GM23248 (cell line): ENCODE results near the gene NECTIN4. TPM values are rescaled to one million over a fixed set of nuclear protein-coding genes. Genes with fewer than 3 reads are reported as not detected.

Experiments used
- DNase-seq: peaks from one replicate; pipeline ENCODE4 v3.0.0-alpha.2; 2015
- H2AFZ ChIP-seq: fragments of 200-600 bp; sonication (generic); 2 replicates; pipeline ENCODE4 v1.6.1; 2016; ENCODE audit warnings: antibody characterized with exemption
- H3F3A ChIP-seq: fragments of 200-600 bp; sonication (generic); 2 replicates; pipeline ENCODE4 v1.6.1; 2016; ENCODE audit warnings: mild to moderate bottlenecking, antibody characterized with exemption, mixed run types; ENCODE audit not compliant: insufficient read depth
- H3K27ac ChIP-seq: fragments of 200-600 bp; sonication (generic); 2 replicates; pipeline ENCODE4 v1.5.1; 2016; ENCODE audit warnings: mild to moderate bottlenecking
- H3K27me3 ChIP-seq: fragments of 200-600 bp; sonication (generic); replicated peaks from 2 replicates; pipeline ENCODE4 v1.6.1; 2016; ENCODE audit warnings: mild to moderate bottlenecking; ENCODE audit not compliant: insufficient read depth
- H3K36me3 ChIP-seq: fragments of 200-600 bp; sonication (generic); 2 replicates; pipeline ENCODE4 v1.6.1; 2016; ENCODE audit warnings: low read depth, mild to moderate bottlenecking
- H3K4me1 ChIP-seq: fragments of 200-600 bp; sonication (generic); 2 replicates; pipeline ENCODE4 v1.6.1; 2016; ENCODE audit warnings: mild to moderate bottlenecking; ENCODE audit not compliant: insufficient read depth
- H3K4me2 ChIP-seq: fragments of 200-600 bp; sonication (generic); one replicate; pipeline ENCODE4 v1.6.1; 2016; ENCODE audit warnings: mild to moderate bottlenecking; ENCODE audit not compliant: unreplicated experiment
- H3K4me3 ChIP-seq: fragments of 200-600 bp; sonication (generic); 2 replicates; pipeline ENCODE4 v1.5.1; 2016; ENCODE audit warnings: mild to moderate bottlenecking
- H3K79me2 ChIP-seq: fragments of 200-600 bp; sonication (generic); 2 replicates; pipeline ENCODE4 v1.6.1; 2016; ENCODE audit warnings: mild to moderate bottlenecking; ENCODE audit not compliant: insufficient read depth
- H3K9ac ChIP-seq: fragments of 200-600 bp; sonication (generic); 2 replicates; pipeline ENCODE4 v1.6.1; 2016; ENCODE audit warnings: mild to moderate bottlenecking
- H3K9me2 ChIP-seq: fragments of 200-600 bp; sonication (generic); 2 replicates; pipeline ENCODE4 v1.6.1; 2016; ENCODE audit warnings: mixed run types, mild to moderate bottlenecking, moderate library complexity; ENCODE audit not compliant: insufficient read depth
- H3K9me3 ChIP-seq: fragments of 200-600 bp; sonication (generic); one replicate; pipeline ENCODE4 v1.6.1; 2017; ENCODE audit warnings: low read depth
- H4K20me1 ChIP-seq: fragments of 200-600 bp; sonication (generic); 2 replicates; pipeline ENCODE4 v1.6.0; 2016; ENCODE audit not compliant: insufficient read depth
- EZH2 ChIP-seq: fragments of 200-600 bp; sonication (generic); IDR thresholded peaks from 2 replicates; pipeline ENCODE4 v1.6.1; 2018; ENCODE audit warnings: antibody characterized with exemption, mild to moderate bottlenecking; ENCODE audit not compliant: insufficient read depth, poor library complexity, severe bottlenecking
- EZH2phosphoT487 ChIP-seq: fragments of 200-600 bp; sonication (generic); IDR thresholded peaks from 2 replicates; pipeline ENCODE4 v1.6.1; 2018; ENCODE audit warnings: antibody characterized with exemption, moderate library complexity, mild to moderate bottlenecking, low read depth; ENCODE audit not compliant: insufficient read depth
- WGBS, 2 experiments: methylation state at CpG; one replicate each; pipeline ENCODE4 v1.1.6; 2015 to 2017; ENCODE audit warnings: low lambda C conversion rate in 2 of 2, low coverage in 1 of 2; ENCODE audit errors: missing lambda C conversion rate in 2 of 2; 5-methylcytosine and 5-hydroxymethylcytosine counted together
- in situ Hi-C: fragments of 300-500 bp; cut with MboI; formaldehyde crosslinking; loops from 2 replicates; pipeline ENCODE4 v1.15.0; 2020
- polyA plus RNA-seq: library from polyadenylated mRNA; unstranded; fragments of >200 nt; fragmentation: Nextera tagmentation; extraction: Ambion mirVana; gene quantifications from 2 replicates; pipeline ENCODE4 v1.2.1, GENCODE V29; 2016
- total RNA-seq: library from RNA; depleted of rRNA; stranded (reverse); fragments of >200 nt; shearing (Covaris generic); gene quantifications from 2 replicates; pipeline ENCODE4 v1.2.3, GENCODE V29; 2014

NECTIN4 gene
- total and polyA plus RNA-seq, 2 experiments from 2014 or later, result 0.40 to 0.54 TPM

DNA sequence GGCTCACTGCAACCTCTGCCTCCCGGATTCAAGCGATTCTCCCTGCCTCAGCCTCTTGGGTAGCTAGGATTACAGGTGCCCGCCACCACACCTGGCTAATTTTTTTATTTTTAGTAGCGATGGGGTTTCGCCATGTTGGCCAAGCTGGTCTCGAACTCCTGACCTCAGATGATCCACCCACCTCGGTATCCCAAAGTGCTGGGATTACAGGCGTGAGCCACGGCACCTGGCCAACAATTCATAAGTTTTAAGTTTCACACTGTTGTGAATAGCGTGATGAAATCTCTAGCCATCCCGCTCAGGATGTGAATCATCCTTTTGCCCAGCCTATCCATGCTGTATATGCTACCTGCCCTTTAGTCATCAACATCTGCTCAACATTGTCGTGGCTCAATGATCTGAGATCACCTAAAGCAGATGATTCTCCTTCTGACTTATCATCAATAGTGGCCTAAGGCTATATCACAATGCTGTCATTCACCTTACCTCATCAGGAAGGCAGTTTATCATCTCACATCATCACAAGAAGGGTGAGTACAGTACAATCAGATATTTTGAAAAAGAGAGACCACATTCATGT is 25.9 kb upstream of the NECTIN4 start:
- Histone ChIP-seq H3K79me2 (peaks cover 93% of the 10 kb centered on the region), H3K4me2 (peak overlapping the region; percentile 37), H3K27me3 (no peaks in the 10 kb centered on the region), H3K36me3 (peaks cover 3% of the 10 kb centered on the region; the same call in 1 of the 2 replicates), H3K9me3 (no peaks in the 10 kb centered on the region), H3K4me1 (peaks cover 45% of the 10 kb centered on the region), H3K9me2 (no peaks in the 10 kb centered on the region), H3F3A (peaks cover 22% of the 10 kb centered on the region), H3K4me3 (no peak overlapping the region), H4K20me1 (no peaks in the 10 kb centered on the region), H3K27ac (peak overlapping the region; percentile 64), H3K9ac (0 out of 2 replicates have a peak overlapping the region, but pooled peaks have one; percentile 2), H2AFZ (no peak overlapping the region)
- in situ Hi-C loops, result no loop called here
- peak; percentile 83 for DNase-seq
- TF ChIP-seq EZH2 (no peak), EZH2phosphoT487 (no peak)
- 70 to 80% methylated on average over 12 of the region's 12 CpGs for WGBS, 2 experiments

DNA sequence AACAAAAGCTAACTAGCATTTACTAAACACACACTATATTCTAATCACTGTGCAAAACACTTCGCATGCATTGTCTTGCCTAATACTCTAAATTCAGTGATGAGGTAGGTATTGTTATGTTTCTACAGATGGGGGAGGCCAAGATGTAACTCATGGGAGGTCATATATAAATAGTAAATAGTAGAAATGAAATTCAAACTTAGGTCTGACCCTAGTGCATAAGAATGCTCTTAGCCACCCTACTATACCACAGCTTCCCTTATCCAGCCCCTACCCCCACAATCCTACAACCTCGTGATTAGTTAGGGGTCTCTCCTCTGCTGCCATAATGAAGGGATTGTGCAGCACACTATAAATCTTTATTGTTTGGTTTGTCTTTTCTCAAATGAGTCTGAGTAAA is 25.2 kb upstream of the NECTIN4 start:
- H3K36me3 ChIP-seq, result no peaks in the 10 kb centered on the region; the same call in 1 of the 2 replicates
- H3F3A ChIP-seq, result peaks cover 15% of the 10 kb centered on the region; the same call in 1 of the 2 replicates
- no peaks in the 10 kb centered on the region for H3K9me3 ChIP-seq
- H3K27ac ChIP-seq, result peak overlapping the region; percentile 64
- TF ChIP-seq EZH2phosphoT487 (no peak), EZH2 (no peak)
- H3K9ac ChIP-seq, result no peak overlapping the region
- H3K4me2 ChIP-seq, result no peak overlapping the region
- in situ Hi-C loops, result no loop called here
- WGBS, 2 experiments, result 93 to 97% methylated on average over 2 of the region's 2 CpGs
- no peaks in the 10 kb centered on the region for H4K20me1 ChIP-seq
- no peak for DNase-seq
- no peaks in the 10 kb centered on the region for H3K27me3 ChIP-seq
- H3K4me1 ChIP-seq, result peaks cover 42% of the 10 kb centered on the region
- no peak overlapping the region for H2AFZ ChIP-seq
- no peak overlapping the region for H3K4me3 ChIP-seq
- peaks cover 95% of the 10 kb centered on the region for H3K79me2 ChIP-seq
- no peaks in the 10 kb centered on the region for H3K9me2 ChIP-seq

GRCh38 chr1:161113915-161114314 is 24.6 kb upstream of the NECTIN4 start:
- H3K36me3 ChIP-seq, result no peaks in the 10 kb centered on the region; the same call in 1 of the 2 replicates

DNA sequence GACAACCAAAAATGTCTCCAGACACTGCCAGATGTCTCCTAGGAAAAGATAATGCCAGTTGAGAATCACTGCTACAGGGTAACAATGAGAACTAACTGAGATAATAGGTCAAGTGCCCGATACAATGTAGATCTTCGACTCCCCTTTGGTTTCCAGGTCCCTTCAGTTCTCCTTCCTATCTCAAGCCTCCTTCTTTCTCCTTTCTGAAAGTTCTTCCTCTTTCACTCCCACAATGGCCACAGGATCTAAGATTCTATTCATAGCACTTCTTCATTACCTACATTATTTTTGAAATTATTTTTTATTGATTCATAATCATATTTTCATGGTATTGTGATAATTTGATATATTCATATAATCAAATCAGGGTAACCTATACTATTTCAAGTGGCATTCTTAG is 22.2 kb upstream of the NECTIN4 start:
- TF ChIP-seq EZH2 (no peak), EZH2phosphoT487 (no peak)
- H3K9me2 ChIP-seq, result no peaks in the 10 kb centered on the region
- H3K36me3 ChIP-seq, result no peaks in the 10 kb centered on the region; the same call in 1 of the 2 replicates
- H3K9ac ChIP-seq, result no peak overlapping the region
- no peaks in the 10 kb centered on the region for H4K20me1 ChIP-seq
- H3K4me3 ChIP-seq, result no peak overlapping the region
- peaks cover 99% of the 10 kb centered on the region for H3K79me2 ChIP-seq
- no peak overlapping the region for H2AFZ ChIP-seq
- H3K27me3 ChIP-seq, result no peaks in the 10 kb centered on the region
- H3K4me1 ChIP-seq, result peaks cover 23% of the 10 kb centered on the region
- no peak overlapping the region for H3K27ac ChIP-seq
- in situ Hi-C loops, result no loop called here
- DNase-seq, result no peak
- H3F3A ChIP-seq, result 0 out of 2 replicates have a peak, but pooled peaks cover 4% of the 10 kb centered on the region
- no peak overlapping the region for H3K4me2 ChIP-seq
- WGBS, 2 experiments, result 97 to 100% methylated on average over 2 of the region's 2 CpGs
- H3K9me3 ChIP-seq, result no peaks in the 10 kb centered on the region

More at GRCh38 chr1:161113915-161114314, 24.6 kb upstream of the NECTIN4 start:
- Histone ChIP-seq H3K27ac (no peak overlapping the region), H4K20me1 (no peaks in the 10 kb centered on the region), H3K4me1 (peaks cover 36% of the 10 kb centered on the region), H2AFZ (no peak overlapping the region), H3K79me2 (peaks cover 95% of the 10 kb centered on the region), H3F3A (peaks cover 11% of the 10 kb centered on the region; the same call in 1 of the 2 replicates), H3K4me3 (no peak overlapping the region), H3K9me2 (no peaks in the 10 kb centered on the region), H3K9me3 (no peaks in the 10 kb centered on the region), H3K27me3 (no peaks in the 10 kb centered on the region), H3K9ac (no peak overlapping the region), H3K4me2 (no peak overlapping the region)
- 100% methylated on average over 1 of the region's 1 CpG for WGBS, 2 experiments
- in situ Hi-C loops, result no loop called here
- DNase-seq, result no peak
- TF ChIP-seq EZH2phosphoT487, result no peak
- TF ChIP-seq EZH2, result no peak
